Right lobe of liver (tissue), 4 donors: Measurements from ENCODE around the gene PNP.

Experiments
- POLR2A ChIP-seq: fragments of 450-650 bp; IDR thresholded peaks from one replicate; pipeline ENCODE4 v1.6.1; 2017; ENCODE audit warnings: antibody characterized with exemption, mild to moderate bottlenecking
- TF ChIP-seq, protein P1 (sequence below), 4 donors: fragments of 200-600 bp in 3 of 4; fragments of 450-650 bp in 1 of 4; IDR thresholded peaks; one replicate each; pipeline versions ENCODE4 v1.5.1 to v1.8.0; 2016 to 2022; ENCODE audit warnings: antibody characterized with exemption in 4 of 4, mild to moderate bottlenecking in 2 of 4
- donor health status: DM: no; HTN: no; CAD: no.
- donor health status: DM: no; HTN: no; CAD: no.
- donor health status: DM: no; HTN: yes; CAD: no.

DNA sequence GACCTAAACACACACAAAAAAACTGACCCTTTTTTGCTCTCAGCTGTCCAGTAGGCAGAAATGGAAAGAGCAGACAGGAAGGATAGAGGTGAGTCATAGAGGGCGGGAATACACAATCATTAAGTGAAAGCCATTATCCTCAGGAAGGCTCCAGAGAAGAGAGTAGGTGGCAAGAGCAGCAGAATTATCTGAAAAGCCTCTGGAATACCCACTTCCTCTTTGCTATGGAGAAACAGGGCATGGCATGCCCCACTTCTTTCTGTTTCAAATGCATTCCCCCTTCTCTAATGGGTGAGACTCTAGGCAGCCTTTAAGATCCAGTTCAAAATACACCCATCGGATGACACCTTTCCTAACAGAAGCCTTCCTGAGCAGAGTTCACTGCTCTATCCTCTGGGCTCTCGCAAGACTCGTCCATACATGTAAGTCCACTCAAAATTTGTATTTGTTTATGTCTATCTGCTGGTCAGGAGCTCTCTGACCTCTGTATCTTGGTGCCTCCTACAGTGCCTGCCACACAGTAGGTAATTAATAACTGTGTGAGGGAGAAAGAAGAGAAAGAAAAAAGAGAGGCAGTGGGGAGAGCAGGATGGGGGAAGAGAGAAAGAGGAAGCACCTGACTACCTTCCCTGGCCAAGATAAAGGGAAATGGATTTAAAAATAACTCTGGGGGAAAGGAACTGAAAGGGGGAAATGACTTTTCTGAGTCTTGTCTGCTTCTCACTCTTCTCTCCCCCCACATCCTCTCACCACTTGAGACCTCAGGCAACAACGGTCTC is 41.8 kb upstream of the PNP start:
- no peak for TF ChIP-seq POLR2A
- TF ChIP-seq, protein P1, sequence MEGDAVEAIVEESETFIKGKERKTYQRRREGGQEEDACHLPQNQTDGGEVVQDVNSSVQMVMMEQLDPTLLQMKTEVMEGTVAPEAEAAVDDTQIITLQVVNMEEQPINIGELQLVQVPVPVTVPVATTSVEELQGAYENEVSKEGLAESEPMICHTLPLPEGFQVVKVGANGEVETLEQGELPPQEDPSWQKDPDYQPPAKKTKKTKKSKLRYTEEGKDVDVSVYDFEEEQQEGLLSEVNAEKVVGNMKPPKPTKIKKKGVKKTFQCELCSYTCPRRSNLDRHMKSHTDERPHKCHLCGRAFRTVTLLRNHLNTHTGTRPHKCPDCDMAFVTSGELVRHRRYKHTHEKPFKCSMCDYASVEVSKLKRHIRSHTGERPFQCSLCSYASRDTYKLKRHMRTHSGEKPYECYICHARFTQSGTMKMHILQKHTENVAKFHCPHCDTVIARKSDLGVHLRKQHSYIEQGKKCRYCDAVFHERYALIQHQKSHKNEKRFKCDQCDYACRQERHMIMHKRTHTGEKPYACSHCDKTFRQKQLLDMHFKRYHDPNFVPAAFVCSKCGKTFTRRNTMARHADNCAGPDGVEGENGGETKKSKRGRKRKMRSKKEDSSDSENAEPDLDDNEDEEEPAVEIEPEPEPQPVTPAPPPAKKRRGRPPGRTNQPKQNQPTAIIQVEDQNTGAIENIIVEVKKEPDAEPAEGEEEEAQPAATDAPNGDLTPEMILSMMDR (IDR thresholded peaks at IDR 0.05) = no peak
